HuH-7 (cell line): Measurements from ENCODE around the gene ZSWIM5.
"Not testable (repeated sequence)": the region's sequence is repeated elsewhere in the genome, so short reads cannot be mapped to it uniquely, and the experiment has no call there.

Experiments used
- DNase-seq: peaks from one replicate; pipeline ENCODE4 v3.0.0; 2011; ENCODE audit warnings: low spot score

Gene ZSWIM5

GRCh38 chr1:45002650-45003645 lies 203.5 kb downstream of the ZSWIM5 start:
- DNase-seq = no peak

- DNase-seq = not testable (repeated sequence)
These were observed 204.8 kb downstream of the ZSWIM5 start for GRCh38 chr1:45001576-45001975.

- DNase-seq = no peak
These were observed 205.4 kb downstream of the ZSWIM5 start for GRCh38 chr1:45001011-45001481.

GRCh38 chr1:44999232-44999631 lies 207.2 kb downstream of the ZSWIM5 start:
- DNase-seq = no peak

- no peak for DNase-seq
These were observed 210.8 kb downstream of the ZSWIM5 start for GRCh38 chr1:44995467-44996238.

GRCh38 chr1:44994309-44994898 lies 212.0 kb downstream of the ZSWIM5 start:
- no peak for DNase-seq

GRCh38 chr1:44988531-44989156 lies 217.8 kb downstream of the ZSWIM5 start:
- DNase-seq = no peak

- DNase-seq = no peak
These were observed 220.6 kb downstream of the ZSWIM5 start for GRCh38 chr1:44985747-44986359.

- DNase-seq = not testable (repeated sequence)
These were observed 229.0 kb downstream of the ZSWIM5 start for GRCh38 chr1:44977372-44977771.

- no peak for DNase-seq
These were observed 230.2 kb downstream of the ZSWIM5 start for GRCh38 chr1:44976252-44976651.

- no peak for DNase-seq
These were observed 232.8 kb downstream of the ZSWIM5 start for GRCh38 chr1:44973645-44974044.

GRCh38 chr1:44970317-44970716 lies 236.1 kb downstream of the ZSWIM5 start:
- no peak for DNase-seq
